ENCODE data around the gene HSPA1A. TPM values are rescaled to one million over a fixed set of nuclear protein-coding genes. Genes with fewer than 3 reads are reported as not detected.

Gene HSPA1A
- total and polyA plus RNA-seq, 9 of the 15 experiments (the other 6 are each of a cell fraction or from before 2014, with no cell fraction given), result 2.2 to 273 (median 107) TPM

DNA sequence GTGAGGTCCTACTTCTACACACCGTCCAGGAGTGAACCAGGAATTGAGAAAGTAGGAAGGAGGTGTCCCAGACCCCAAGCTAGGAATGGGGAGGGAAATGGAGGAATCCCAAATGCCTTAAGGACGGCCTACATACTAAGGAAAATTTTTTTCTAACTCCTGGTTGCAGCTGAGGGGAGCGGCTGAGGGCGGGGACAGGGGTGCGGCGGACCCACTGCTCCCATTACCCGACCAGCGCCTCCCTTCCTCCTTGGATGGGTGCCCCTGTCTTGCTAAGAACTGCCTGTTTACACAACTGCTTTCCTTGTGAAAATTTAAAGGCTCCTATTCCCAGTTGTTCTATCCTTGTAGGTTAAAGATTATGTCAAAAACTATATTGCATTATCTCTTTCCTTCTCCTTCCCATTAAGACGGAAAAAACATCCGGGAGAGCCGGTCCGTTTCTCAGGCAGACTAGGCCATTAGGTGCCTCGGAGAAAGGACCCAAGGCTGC is 11.5 kb downstream of the HSPA1A start (continued):
- TF ChIP-seq, protein P1, sequence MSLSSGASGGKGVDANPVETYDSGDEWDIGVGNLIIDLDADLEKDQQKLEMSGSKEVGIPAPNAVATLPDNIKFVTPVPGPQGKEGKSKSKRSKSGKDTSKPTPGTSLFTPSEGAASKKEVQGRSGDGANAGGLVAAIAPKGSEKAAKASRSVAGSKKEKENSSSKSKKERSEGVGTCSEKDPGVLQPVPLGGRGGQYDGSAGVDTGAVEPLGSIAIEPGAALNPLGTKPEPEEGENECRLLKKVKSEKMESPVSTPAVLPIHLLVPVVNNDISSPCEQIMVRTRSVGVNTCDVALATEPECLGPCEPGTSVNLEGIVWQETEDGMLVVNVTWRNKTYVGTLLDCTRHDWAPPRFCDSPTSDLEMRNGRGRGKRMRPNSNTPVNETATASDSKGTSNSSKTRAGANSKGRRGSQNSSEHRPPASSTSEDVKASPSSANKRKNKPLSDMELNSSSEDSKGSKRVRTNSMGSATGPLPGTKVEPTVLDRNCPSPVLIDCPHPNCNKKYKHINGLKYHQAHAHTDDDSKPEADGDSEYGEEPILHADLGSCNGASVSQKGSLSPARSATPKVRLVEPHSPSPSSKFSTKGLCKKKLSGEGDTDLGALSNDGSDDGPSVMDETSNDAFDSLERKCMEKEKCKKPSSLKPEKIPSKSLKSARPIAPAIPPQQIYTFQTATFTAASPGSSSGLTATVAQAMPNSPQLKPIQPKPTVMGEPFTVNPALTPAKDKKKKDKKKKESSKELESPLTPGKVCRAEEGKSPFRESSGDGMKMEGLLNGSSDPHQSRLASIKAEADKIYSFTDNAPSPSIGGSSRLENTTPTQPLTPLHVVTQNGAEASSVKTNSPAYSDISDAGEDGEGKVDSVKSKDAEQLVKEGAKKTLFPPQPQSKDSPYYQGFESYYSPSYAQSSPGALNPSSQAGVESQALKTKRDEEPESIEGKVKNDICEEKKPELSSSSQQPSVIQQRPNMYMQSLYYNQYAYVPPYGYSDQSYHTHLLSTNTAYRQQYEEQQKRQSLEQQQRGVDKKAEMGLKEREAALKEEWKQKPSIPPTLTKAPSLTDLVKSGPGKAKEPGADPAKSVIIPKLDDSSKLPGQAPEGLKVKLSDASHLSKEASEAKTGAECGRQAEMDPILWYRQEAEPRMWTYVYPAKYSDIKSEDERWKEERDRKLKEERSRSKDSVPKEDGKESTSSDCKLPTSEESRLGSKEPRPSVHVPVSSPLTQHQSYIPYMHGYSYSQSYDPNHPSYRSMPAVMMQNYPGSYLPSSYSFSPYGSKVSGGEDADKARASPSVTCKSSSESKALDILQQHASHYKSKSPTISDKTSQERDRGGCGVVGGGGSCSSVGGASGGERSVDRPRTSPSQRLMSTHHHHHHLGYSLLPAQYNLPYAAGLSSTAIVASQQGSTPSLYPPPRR (CRISPR knock-in tag; IDR thresholded peaks at IDR 0.05; ENCODE audit: borderline replicate concordance), result peak; percentile 86
- TF ChIP-seq ZNF79 (CRISPR knock-in tag; IDR thresholded peaks at IDR 0.05; ENCODE audit: low read depth) (0 out of 2 replicates have a peak, but pooled peaks have one; percentile 16), MAFF (IDR thresholded peaks at IDR 0.05; ENCODE audit: low read length) (peak; percentile 52), KDM5B (IDR thresholded peaks at IDR 0.05; ENCODE audit: insufficient replicate concordance, low read depth, low read length) (peak; percentile 39), NFXL1 (CRISPR knock-in tag; IDR thresholded peaks at IDR 0.05) (no peak; the same call in 1 of the 2 replicates), PRMT5 (CRISPR knock-in tag; IDR thresholded peaks at IDR 0.05) (no peak), ZNF354B (CRISPR knock-in tag; IDR thresholded peaks at IDR 0.05) (peak; percentile 31; the same call in 1 of the 2 replicates), ZNF551 (CRISPR knock-in tag; IDR thresholded peaks at IDR 0.05) (no peak)
- TF ChIP-seq, protein P2, sequence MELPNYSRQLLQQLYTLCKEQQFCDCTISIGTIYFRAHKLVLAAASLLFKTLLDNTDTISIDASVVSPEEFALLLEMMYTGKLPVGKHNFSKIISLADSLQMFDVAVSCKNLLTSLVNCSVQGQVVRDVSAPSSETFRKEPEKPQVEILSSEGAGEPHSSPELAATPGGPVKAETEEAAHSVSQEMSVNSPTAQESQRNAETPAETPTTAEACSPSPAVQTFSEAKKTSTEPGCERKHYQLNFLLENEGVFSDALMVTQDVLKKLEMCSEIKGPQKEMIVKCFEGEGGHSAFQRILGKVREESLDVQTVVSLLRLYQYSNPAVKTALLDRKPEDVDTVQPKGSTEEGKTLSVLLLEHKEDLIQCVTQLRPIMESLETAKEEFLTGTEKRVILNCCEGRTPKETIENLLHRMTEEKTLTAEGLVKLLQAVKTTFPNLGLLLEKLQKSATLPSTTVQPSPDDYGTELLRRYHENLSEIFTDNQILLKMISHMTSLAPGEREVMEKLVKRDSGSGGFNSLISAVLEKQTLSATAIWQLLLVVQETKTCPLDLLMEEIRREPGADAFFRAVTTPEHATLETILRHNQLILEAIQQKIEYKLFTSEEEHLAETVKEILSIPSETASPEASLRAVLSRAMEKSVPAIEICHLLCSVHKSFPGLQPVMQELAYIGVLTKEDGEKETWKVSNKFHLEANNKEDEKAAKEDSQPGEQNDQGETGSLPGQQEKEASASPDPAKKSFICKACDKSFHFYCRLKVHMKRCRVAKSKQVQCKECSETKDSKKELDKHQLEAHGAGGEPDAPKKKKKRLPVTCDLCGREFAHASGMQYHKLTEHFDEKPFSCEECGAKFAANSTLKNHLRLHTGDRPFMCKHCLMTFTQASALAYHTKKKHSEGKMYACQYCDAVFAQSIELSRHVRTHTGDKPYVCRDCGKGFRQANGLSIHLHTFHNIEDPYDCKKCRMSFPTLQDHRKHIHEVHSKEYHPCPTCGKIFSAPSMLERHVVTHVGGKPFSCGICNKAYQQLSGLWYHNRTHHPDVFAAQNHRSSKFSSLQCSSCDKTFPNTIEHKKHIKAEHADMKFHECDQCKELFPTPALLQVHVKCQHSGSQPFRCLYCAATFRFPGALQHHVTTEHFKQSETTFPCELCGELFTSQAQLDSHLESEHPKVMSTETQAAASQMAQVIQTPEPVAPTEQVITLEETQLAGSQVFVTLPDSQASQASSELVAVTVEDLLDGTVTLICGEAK (IDR thresholded peaks at IDR 0.05), result no peak
- TF ChIP-seq, protein P2 (CRISPR knock-in tag; IDR thresholded peaks at IDR 0.05), result no peak
- TF ChIP-seq, protein P3, sequence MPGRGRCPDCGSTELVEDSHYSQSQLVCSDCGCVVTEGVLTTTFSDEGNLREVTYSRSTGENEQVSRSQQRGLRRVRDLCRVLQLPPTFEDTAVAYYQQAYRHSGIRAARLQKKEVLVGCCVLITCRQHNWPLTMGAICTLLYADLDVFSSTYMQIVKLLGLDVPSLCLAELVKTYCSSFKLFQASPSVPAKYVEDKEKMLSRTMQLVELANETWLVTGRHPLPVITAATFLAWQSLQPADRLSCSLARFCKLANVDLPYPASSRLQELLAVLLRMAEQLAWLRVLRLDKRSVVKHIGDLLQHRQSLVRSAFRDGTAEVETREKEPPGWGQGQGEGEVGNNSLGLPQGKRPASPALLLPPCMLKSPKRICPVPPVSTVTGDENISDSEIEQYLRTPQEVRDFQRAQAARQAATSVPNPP (IDR thresholded peaks at IDR 0.05; ENCODE audit: borderline replicate concordance, insufficient read depth, insufficient read length), result no peak
